Embryonic facial prominence (tissue), 1 donor: Measurements from ENCODE around the gene CACNB4.

ENCODE experiments used
- DNase-seq: peaks from one replicate; pipeline ENCODE4 v3.0.0-alpha.2; 2016; ENCODE audit errors: extremely low spot score

The CACNB4 gene

DNA sequence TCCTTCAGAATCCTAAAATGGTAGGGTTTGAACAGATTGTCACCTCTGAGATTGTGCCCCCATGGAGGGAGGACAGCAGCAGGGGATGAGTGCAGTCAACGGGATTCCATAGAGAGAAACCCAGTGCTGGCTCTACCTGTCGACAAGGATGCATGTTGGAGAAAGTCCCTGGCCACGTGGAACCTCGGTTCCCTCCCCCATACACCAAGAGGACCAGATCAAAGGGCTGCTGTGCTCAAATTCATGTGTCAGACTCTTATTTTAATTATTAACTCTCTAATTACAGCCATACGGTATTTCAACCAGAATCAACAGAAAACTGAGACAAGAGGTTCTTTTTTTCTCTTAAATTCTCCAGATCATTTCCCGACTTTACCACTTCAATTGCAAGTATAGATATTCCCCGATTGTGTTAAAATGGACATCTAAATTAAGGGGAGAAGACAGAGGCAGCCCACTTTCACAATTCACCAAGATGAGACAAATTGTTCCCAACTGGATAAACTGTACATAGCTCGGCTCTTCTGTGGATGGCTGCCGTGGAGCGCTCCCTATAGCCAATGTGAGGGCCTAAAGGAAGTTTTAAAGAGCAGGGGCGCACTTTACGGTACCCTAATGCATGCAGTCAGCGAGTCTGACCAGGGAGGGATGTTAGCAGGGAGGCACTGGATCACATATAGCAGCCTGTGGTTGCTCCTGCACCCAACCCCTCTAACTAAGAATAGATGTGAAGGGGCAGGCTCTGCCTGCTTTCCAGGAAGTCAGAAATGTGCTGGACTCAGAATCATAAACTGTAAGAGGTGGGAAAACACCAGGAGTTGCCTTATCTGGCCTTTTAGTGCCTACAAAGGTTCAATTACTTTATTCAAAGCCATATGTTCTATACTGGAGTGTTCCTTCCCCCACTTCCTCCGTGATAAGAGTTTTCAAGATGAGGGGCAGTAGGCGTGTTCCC is 123.1 kb downstream of the CACNB4 start:
- no peak for DNase-seq

DNA sequence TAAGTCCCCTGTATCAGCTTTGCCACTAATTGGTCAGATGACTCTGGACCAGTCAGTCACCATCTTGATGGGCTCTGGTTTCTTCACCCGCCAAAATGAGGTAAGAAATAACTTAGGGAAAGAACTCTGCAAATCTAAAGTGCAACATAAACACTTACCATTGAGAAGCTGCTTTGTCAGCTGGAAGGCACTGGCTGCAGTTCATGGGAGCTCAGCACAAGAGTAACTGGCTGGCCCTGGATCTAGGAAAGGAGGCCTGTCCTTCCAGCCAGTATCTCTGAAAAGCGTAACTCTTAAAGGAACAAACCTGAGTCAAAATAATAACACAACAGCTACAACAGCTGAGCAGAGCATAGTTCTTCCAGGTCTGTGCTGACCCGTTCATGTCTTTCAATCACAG is 123.9 kb downstream of the CACNB4 start:
- no peak for DNase-seq

DNA sequence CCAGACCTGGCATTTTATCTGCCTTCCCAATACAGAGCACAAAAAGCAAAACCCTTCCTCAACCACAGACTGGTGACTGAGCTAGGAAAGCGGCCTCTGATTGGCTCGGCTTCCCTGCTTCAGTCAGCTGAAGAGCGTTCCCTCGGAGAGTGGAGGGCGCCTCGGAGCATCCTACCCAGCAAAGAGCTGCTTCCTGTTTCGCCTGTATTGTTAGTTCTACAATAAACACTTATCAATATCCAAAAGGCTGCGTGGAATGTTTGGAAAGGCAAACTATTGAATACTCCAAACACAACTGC is 125.0 kb downstream of the CACNB4 start:
- DNase-seq = no peak

DNA sequence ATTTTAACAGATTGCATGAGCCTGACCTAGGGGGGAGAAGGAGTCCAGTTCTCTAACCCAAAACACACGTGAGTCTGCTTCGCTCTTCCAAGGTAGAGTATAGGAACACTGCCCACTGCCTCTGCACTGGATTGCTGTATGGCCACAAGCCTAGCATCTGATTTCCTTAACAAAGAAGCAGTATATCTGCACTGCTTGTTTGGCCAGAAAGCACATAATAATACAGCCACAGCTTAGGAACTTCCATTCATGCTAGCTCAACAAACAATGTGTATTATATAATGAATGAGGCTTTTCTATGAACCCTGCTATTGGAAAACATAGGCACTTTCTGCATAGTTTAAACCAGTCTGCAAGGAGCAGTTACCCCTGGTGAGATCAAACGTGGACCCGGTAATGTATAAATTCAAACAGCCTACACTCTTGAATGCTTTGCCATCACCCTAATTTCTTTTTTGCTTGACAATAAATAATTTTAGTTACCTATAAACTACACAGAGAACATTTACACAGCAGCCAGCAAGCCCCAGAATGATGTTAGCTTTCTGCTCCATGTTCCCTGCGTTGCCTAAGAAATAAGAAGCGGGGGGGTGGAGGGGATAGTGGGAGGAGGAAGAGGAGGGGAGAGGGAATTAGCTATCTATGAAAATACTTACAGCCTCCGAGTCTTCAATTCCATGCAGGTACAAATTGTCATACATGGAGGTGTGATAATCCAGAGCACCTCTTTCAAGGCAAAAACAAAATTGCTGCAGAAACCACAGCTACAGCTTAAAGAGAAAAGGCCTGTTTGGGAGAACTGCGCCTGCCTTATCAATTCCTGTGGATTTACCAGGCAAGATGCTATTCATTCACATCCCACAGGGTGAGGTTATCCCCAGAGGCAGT is 125.6 kb downstream of the CACNB4 start:
- no peak for DNase-seq

DNA sequence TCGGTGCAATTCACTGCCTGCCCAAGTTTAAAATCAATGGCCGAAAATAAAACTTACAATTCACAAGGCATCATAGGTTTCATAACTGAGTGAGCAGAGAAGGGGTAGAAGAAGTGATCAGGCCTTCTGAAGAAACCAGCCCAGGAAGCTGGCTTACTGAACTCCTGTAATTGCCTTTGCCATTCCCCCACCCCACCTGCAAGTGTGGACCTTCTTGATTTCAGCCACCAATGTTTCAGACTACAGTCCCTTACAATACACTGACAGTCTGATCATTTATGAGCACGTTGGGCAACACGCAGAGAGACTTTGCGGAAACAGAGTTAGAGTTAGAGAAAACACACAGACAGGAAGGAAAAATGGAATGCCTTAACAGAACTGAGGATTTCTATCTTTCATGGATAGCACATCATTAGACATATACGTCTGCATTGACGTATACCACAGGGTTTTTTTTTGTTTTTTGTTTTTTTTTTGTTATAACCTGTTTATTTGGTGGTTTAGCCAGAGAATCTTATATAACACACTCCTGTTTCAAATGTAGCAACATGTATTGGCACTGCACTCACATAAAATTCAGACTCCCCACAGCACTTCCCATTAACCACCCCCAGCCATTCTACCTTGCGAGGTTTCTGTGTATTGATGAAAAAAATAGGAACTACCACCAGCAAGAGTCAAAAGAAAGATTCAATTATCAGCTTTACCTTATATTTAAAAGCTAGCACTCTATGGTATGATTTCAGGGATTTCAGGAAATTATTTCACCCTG is 126.4 kb downstream of the CACNB4 start:
- DNase-seq = no peak

DNA sequence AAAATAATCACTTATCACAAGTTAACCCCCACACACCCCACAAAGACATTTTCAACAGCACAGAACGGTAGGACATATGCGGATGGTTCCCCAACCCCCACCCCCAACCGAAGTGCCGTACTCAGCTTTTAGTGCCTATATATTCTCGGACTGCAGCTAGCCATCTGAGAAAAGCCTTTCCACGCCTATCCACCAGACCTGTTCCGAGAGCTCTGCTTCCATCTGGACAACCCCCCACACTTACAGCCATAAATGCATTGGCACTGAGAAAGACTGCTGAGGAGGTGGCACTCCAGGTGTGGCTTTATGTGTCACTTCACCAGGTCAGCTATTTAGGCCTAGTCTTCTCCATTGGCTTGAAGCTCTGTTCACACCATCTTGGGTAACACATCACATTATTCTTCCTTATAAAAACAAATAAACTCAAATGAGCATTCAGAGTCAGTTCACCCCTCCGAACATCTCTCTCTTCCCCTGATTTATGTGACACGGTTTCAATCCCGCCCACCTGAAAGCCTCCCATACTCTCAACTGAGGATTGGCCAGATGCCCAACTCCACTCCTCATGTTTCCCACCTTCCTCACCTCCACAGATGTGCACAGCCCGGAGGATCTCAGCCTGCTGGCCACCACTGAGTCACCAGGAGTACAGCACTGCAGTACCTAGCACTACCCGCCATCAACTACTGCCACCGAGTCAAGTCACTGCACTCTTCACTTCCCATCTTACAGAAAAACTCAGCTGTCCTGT is 127.4 kb downstream of the CACNB4 start:
- no peak for DNase-seq

DNA sequence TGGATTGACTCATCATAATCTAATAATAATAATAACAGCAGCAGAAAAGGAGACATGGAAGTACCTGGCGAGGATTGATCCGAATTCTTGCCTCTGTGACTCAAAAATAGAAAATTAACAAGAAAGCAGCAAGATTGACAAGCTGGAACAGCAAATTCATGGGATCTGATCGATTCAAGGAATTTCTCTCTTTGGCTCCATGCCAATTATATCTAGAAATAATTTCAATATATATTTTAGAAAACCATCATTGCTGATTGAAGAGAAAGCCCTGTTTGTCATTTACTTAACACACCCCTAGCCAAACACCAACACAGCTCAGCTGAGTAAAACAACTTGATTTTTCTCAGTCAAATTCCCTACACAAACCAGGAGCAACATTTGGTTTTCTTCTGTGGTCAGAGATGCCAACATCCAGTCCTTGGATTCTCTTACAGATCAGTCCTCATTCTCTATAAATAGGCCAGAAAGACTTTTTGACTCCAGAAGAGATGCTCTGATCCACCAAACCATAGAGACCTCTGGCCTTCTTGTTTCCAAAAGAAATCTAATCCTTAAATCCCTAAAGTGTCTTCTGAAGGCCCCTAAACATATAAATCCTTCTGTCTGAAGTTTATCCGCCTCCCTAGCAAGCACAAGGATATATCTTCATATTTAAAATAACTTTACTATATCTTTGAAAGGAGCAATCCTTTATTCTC is 129.9 kb downstream of the CACNB4 start:
- no peak for DNase-seq

DNA sequence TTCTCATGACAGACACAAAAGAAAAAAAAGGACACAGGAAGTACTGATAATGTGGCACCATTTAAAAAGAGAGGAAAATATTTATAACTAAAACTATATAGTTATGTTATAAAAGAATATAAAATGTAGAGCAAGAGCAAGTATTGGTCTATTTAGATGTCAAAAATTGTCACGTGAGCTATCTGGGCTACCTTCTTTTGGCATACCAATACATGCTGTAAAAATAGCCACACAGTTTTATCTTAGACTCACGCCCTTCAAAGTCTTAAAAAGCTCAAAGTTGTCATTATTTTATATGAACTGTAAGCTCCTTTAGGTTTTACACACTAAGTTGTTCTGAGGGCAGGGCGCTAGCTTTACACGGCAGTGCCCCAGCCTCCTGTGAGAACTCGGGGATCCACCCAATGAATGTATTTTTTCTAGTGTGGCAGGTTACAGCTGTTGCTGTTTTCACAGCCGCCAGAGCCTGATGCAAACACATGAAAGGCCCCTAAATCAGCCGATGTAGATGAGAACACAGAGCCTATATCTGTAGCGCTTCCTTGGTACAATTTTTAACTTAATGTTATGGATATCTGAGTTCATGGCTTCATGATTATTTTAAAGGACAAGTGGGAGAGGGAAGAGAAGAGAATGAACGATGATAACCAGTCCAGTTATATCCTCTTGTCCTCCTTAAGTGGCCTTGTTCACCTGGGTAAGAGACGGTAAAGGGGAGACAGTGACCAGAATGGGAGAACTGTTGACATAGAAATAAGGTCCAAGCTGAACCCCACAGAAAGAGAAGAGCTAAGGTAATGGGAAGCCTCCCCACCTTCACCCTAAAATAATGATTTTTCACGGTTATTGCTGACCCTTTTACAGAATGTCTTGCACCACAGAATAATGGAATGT is 130.8 kb downstream of the CACNB4 start:
- DNase-seq = no peak

DNA sequence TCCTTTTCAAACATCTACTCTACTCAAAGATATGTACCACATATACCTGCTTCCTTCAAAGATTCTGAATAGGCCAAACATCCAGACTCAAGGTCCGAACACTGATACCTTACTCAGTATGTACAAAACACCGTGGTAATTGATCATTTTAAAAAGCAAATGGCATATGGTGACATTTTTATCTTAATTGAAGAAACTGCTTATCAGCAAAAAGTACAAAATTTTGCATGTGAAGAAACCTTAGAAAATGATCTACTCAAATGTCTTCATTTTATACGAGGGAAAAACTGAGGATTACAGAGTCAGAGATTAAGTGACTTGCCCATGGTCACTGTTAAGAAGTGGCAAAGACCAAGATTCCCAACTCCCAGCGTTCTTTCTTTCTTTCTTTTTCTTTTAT is 133.0 kb downstream of the CACNB4 start:
- DNase-seq = no peak

DNA sequence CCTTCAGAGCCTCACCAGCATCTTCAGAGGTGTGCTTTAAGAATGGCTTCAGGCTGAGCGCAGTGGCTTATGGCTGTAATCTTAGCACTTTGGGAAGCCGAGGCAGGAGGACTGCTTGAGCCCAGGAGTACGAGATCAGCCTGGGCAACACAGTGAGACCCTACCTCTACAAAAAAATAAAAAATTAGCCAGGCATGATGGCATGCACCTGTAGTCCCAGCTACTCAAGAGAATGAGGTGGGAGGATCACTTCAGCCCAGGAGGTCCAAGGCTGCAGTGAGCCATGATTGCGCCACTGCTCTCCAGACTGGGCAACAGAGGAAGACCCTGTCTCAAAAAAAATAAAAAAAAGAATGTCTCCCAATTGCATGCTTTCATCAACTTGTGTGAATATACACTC is 137.3 kb downstream of the CACNB4 start:
- DNase-seq = no peak

DNA sequence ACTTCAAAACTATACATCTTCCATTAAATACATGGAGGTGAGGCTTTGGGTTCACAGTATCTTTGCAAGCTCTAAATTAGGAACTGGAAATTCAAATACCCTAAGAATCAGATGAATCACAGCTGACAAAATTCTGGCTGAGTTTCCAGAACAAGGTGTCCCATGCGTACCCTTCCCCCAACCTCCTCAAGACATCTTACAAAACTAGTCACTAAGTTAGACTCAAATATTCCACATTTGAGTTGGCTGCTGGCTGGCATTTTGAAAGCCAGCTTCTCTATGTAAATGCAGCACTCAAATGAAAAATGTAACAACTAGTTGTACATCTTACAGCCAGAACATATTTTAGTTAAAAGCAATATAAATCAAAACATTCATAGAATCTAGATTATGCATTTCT is 139.6 kb downstream of the CACNB4 start:
- DNase-seq = no peak

DNA sequence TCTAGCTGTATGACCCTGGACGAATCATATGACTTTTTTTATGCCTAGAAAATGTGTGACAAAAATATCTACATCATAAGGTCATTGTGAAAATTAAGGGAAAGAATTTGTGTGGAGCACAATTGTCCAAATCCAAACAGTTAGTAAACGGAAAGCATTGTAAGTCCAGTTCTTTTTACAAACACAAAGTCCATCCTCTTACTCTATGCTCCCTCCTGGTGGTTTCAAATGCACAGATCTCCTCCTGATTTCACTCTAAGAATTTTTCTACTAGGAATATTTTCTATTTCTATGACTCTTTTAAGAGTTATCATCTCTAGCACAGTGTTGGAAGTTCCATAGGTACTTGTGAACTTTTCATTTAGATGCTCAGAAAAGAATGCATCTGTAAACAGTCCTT is 145.4 kb downstream of the CACNB4 start:
- DNase-seq = no peak

DNA sequence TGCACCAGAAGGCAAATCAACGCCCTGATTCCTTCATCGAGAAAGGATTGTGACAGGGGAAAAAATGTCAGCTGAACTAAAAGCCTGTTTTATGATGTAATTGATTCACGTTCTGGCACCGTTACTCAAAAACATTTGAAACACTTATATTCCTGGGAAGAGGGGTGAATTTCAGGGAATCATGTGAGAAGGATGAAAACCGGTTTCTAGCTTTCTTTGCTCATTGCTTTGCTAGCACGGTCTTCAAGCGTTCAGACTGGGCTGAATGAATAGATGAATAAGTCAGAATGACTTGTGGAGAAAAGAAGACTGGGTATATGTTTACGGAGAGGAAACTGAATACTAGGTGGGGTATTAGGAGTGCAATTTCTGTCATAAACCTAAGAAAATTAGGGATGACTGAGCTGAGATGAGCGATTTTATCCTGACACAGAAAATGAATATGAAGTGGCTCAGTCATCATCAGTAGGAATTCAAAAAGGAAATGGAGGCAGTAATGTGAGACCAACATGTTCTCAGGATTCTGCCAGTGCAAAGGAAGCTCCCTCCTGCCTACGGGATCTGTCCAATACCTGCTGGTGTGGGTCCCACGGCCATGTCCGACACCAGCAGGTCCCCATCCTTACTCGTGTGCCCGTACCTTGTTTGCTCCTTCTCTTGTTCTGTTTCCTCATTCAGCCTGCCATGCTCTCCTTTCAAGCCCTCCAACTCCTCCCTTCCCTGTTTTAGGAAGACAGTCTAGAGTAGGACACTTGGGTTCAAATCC is 146.0 kb downstream of the CACNB4 start:
- DNase-seq = no peak

DNA sequence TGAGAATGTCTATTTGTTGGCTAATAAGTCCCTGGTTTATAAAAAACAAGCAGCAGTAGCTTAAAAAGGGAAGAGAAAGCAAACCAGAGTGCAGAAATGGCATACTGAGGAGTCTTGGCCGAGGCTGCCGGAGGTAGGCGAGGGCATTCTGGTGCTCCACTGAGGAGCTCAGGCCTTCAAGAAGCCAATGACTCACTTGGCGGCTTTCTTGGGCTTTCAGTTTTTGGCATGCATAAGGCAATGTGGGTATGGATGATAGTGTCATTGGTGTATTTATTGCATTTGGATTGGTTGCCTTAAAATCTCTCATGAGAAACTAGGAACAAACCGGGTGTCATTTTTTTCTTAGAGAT is 151.1 kb downstream of the CACNB4 start:
- DNase-seq = no peak

DNA sequence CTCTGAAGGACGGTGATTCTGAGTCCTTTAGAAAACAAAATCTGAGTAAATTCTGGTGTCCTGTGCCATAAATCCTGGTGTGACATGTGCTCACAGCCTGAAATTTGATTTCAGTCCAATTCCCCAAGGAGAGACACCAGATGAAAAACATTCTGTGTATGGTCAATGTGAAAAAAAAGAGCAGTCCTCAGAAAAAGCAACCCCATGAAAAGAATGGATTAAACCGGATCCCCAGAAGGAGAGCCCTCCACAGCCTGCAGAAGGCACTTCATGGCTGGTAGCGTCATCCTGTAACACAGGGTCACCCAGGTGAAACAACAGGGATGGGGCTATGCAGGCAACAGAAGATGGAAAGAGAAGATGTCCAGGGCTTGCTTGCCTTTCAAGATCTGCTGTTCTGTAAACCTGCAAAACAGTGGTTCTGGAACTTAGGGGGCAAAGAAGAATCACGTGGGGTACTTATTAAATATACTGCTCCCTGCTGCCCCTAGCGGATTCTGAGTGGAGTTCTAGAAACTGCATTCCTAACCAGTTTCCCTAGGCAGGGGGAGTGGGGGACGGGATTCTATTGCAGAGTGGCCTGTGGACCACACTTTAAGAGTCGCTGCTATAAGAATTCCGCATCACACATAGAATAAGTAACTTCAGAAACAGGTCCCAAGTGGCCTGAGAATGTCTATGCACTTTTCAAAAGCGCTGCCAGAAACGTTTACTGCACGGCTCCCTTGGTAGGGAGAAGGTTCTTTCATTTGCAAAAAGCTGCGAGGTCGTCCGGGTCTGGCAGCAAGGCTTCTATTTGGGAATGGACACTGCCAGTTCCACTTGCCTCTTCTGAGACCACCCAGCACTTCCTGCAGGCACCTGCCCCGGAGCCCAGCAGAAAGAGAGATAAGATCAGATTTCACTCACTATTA is 151.7 kb downstream of the CACNB4 start:
- DNase-seq = no peak

DNA sequence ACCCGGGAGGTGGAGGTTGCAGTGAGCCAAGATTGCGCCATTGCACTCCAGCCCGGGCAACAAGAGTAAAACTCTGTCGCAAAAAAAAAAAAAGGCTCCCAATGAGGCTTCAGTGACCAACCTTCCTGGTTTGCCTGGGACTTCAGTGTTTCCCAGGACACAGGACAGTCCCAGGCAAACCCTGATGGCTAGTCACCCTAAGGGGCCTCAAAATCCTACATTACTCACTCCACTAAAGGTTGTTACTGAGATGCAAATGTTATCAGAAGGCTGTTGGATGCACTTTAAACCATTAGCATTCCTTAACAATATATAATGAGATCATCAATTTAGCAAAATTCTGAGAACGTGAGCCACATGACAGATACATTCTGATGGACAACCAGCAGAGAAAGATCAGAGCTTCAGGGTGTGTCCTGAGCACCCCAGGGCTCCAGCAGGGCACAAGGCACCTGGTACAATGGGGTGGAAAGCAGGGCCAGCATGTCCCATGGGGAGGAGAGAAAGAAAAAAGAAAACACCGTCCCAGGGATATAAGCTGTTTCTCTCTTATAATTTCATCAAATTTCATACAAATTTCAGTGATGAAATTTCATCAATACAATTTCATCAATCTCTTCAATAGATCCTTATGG is 152.5 kb downstream of the CACNB4 start:
- no peak for DNase-seq

DNA sequence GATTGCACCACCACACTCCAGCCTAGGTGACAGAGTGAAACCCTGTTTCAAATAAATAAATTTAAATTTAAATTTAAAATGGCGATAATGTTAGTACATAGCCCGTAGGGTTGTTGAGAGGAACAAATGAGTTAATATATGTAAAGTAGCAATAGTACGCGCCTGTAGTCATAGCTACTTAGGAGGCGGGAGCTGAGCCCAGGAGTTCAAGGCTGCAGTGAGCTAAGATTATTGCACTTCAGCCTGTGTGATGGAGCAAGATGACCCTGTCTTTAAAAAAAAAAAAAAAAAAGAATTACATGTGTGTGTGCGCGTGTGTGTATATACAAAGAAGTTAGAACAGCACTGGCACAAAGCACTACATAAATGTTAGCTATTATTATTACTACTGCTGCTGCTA is 153.2 kb downstream of the CACNB4 start:
- DNase-seq = no peak

DNA sequence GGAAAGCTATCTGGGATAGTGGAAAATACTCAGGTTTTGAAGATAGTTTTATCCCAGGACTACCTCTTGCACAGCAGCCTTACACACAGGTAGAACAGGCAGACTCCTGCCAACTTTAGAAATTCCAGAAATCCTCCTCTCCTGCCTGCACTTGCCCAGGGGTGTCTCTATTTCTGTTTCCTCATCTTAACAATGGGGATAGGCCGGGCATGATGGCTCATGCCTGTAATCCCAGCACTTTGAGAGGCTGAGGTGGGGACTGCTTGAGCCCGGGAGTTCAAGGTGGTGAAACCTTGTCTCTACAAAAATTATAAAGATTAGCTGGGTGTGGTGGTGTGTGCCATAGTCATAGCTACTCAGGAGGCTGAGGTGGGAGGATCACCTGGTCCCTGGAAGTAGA is 153.7 kb downstream of the CACNB4 start:
- no peak for DNase-seq
